Spleen (tissue), 7 donors: Measurements from ENCODE around the gene C9.

Experiments
- CTCF ChIP-seq, 11 experiments: fragments of 200-600 bp in 7 of 11; fragments of 450-650 bp in 4 of 11; sonication (generic) in 4 of 11; IDR thresholded peaks in 8 of 11; conservative IDR thresholded peaks in 3 of 11; 1 replicate in 7 of 11; 2 replicates in 4 of 11; pipeline versions ENCODE4 v1.4.0 to v1.8.0; 2016 to 2021; ENCODE audit warnings: antibody characterized with exemption in 11 of 11, inconsistent platforms in 4 of 11, mild to moderate bottlenecking in 1 of 11
- POLR2A ChIP-seq, 3 donors: fragments of 450-650 bp; IDR thresholded peaks; one replicate each; pipeline ENCODE4 v1.5.1; 2017; ENCODE audit warnings: antibody characterized with exemption in 3 of 3, mild to moderate bottlenecking in 1 of 3
- POLR2AphosphoS5 ChIP-seq, 3 donors: sonication (generic); formaldehyde crosslinking; IDR thresholded peaks; one replicate each; pipeline ENCODE4 v1.5.1; 2017; ENCODE audit warnings: antibody characterized with exemption in 3 of 3
- donor health status: DM: no; HTN: no; CAD: no; lungs with moderate emphysema.
- donor health status: DM: no; HTN: no; CAD: no.
- donor health status: DM: no; HTN: no; CAD: no.

DNA sequence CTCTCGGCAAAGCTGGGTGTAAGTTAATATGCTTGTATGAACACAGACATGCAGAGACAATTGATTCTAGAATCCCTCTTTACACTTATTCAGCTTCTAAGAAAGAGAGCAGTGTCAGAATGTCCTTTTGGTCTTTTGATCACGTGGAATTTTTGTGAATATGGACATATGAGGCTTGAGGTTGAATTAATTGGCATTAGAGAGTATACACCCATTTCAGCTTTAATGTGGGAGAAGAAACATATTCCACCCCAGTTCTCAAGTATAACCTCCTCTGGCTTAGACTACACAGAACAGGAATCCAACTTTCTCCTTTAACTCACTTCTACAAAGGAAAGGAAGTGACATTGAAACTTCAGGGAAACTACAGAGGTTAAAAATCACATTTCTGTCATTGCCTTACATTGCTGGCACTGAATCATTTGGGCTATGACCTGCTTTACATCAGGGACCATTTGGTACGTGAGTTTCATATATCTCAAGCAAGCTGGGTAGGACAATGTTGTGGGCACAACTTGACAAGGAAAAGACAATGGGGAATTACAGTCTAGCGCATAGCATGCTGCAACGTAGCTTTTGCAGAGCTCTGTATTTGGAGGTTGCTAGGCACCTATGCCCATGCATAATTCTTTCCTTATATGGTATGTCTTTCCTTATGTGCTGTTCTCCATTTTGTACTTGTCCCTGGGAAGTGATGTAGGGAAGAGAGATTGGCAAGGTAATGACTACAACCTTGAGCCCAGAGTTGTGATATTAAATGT is 41.0 kb upstream of the C9 start:
- TF ChIP-seq POLR2A (IDR thresholded peaks at IDR 0.05), result no peak
- no peak for TF ChIP-seq CTCF (IDR thresholded peaks at IDR 0.05 in 8 of 11, conservative IDR thresholded peaks at IDR 0.05 in 3 of 11)
- TF ChIP-seq POLR2AphosphoS5 (IDR thresholded peaks at IDR 0.05), result no peak
